ENCODE results near the gene CEP68.

DNA sequence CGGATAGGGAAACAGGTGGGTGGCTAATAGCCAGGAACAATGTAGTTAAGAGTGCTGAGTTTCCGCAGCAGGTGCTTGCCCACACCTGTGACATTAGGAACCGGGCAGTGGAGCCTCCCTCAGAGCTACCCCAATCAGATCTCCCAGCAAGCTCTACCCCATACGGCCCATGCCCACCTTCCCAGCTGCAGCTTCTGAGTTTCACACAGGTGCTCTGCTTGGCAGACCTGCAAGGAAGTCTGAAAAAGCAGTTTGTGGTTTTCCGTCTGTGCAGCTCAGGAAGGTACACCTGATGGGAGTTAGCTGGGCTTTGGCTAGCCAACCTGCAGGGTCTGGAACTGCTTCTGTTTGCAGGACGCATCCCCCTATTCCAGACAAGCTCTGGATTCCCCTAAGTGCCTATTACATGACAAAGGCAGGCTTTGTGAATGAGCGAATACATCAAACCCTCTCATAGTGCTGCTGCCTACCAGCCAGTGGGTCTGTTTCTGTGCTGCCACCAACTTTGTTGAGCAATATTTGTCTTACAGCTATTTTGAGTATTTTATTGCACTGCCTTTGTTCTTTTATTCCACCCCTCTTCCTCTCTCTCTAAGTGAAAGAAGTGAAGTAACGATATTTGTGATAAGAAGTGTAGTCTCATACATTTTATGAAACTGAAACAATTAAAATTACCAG is 24.7 kb upstream of the CEP68 start:
- TF ChIP-seq ZNF274 (IDR thresholded peaks at IDR 0.05; ENCODE audit: low read depth, low read length) (no peak), YY1 (IDR thresholded peaks at IDR 0.05; ENCODE audit: insufficient read depth, insufficient read length) (no peak), SUZ12 (IDR thresholded peaks at IDR 0.05; ENCODE audit: extremely low read depth, insufficient read depth, insufficient read length) (no peak)

Measured in NT2/D1 (cell line).